ENCODE measurements around the gene SLX4.

The SLX4 gene

DNA sequence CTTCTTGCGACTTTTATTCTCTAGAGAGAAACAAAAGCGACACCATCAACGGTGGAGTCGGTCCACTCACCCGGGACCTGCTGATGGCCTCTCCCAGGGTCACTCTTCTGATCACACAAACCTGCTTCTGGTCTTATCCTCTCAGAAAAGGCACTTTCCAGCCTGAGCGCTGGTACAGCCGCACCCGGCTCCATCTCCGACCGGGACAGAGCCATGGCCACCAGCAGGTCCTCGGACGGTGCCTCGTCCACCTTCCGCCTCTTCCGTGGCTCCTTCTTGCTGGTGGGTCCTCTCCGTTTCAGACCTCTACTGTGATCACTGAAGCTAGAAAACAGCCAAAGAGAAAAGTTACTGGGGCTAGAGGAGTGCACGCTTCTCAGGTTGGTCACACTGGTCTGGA lies 13.7 kb downstream of the SLX4 start:
- DNase-seq, result no peak

DNA sequence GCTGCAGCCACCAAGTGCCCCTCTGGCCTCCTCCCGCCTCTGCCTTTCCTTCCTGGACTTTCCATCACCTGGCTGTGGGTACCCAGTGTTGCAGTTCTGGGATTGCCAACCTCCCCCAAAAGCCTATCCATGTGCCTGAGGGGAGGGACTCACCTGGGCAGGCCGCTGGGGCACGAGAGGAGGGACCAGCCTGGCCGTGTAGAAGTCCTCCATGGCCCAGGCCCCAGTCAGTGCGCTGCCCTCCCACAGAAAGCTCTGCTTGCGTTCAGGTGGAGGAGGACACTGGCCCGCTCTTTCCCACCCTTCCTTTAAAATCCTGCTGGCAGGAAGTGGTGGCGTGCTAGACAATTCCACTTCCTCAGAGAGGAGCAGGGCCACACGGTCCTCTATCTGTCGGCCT lies 14.2 kb downstream of the SLX4 start:
- DNase-seq, result no peak

DNA sequence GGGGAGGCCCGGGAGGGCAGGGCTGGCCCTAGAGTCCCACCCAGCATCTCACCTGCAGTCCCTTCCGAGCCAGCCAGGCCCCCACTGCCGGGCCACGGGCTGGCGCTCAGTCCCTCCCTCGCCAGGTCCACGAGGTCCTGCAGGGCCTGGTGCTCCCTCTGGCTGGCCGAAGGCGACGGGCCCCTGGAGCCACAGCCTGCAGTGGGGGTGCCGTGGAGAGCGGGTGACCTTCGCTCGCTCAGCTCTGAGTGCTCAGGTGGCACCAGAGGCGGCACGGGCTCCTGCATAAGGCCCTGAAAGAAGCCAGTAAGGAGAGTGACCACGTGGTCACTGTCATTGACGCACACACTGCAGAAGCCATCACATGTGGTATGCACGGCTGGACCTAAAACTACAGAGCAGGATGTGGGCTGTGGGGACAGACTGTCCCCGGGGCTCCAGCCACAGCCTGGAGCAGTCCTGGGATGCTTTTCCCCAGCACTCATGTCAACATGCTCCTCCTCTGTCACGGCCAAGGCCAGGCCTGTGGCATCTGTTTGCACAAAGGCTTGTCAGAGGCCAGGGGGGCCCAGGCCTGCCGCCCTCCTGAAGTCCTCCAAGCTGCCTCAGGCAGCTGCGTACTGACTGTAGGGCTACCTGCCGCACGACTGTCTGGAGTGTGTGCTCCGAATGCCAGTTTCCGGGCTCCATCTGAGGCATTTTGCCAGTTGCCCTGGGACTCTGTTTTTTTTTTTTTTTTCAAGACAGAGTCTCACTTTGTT lies 15.1 kb downstream of the SLX4 start:
- DNase-seq, result no peak

- no peak for DNase-seq
Observed at GRCh38 chr16:3595521-3596021, 15.8 kb downstream of the SLX4 start.

DNA sequence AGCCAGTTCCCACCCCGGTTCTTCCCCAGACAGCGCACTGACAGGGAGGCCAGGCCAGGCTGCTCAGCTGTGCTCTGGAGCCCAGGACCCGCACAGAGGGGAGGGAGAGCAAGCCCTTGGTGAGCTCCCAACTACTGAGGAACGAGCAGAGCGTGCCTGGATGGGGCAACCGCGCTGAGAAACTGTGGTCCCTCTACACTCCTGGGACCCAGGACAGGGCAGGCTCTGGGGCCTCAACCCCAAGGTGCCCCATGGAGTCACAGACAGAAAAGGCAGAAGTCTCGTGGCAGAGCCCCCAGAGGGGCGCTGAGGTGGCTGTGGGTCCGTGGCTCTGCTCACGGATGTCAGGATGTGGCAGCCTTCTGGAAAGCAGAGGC lies 16.3 kb downstream of the SLX4 start:
- no peak for DNase-seq

DNA sequence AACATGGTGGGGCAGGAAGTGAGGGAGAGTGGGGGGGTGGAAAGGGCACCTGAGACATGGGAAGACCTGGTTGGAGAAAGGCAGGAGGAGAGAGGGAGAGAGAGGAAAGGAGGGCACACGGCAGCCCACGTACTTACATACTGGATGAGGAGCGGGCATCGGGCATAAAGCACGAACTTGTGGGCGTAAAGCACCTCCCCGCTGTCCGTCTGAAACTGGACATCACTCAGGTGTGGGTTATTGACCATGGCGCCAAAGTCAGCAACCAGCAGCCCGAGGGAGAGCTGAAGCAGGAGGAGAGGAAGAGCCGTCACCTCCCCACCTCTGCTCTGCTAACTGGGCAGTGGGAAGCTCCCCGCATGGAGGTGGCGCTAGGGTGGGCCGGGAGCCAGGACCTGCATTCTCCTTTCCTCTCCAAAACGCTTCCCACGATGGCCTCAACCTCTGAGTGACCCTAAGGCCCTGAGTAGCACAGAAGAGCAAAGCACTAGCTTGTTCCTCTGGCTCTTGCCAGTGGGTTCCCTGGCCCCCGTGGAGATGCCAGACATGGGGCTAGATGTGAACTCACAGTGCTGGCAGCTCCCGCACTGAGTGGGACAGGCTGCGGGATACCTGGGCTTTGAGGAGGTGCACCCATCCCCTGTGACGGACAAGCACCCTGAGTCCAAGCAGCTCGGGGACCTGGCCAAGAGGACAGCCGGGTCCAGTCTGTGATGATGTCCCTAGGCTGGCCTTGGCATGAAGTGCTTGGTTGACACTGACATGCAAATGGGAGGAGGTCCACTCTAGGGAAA lies 16.9 kb downstream of the SLX4 start:
- no peak for DNase-seq

GRCh38 chr16:3592559-3592958 lies 18.8 kb downstream of the SLX4 start:
- no peak for DNase-seq

GRCh38 chr16:3591991-3592390 lies 19.4 kb downstream of the SLX4 start:
- no peak for DNase-seq

DNA sequence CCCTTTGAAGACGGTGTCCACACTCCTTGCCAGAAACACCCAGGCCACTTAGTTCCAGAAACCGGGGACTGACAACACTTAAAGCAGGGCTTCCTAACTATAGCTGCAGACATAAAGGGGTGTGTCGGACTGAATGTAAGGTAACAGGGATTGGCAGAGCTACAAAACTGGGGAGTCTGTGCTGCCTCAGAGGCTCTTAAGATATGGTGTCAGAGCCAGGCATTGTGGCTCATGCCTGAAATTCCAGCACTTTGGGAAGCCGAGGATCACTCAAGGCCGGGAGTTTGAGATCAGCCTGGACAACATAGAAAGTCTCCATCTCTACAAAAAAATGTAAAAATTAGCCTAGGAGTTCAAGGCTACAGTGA lies 20.0 kb downstream of the SLX4 start:
- no peak for DNase-seq

GRCh38 chr16:3590736-3591435 lies 20.5 kb downstream of the SLX4 start:
- DNase-seq, result no peak

GRCh38 chr16:3589991-3590701 lies 21.3 kb downstream of the SLX4 start:
- no peak for DNase-seq

- no peak for DNase-seq
Observed at GRCh38 chr16:3589441-3589921, 21.9 kb downstream of the SLX4 start.

- no peak for DNase-seq
Observed at GRCh38 chr16:3589001-3589400, 22.4 kb downstream of the SLX4 start.

- no peak for DNase-seq
Observed at GRCh38 chr16:3587547-3588110, 23.8 kb downstream of the SLX4 start.

DNA sequence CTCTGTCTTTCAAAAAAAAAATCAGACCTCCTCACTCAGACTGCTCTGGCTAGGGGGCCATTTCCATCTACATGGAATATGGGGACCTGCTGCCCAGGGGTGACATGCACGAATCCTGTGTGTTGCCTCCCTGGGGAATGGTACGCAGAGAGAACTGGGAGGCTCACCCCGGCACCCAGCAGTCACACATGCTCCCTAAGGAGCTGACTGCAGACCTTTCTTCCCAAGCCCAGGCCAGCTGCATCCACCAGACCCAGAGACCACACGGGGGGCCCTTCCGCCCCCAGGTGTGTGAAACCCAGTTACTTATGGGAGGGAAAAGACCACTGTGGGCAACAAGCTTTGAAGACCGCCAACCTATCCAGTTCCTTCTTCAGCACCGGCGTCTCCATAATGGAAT lies 27.0 kb downstream of the SLX4 start:
- no peak for DNase-seq

- DNase-seq, result no peak
Observed at GRCh38 chr16:3583303-3584038, 27.9 kb downstream of the SLX4 start.

GRCh38 chr16:3582276-3583165 lies 28.9 kb downstream of the SLX4 start:
- DNase-seq, result no peak

- no peak for DNase-seq
Observed at GRCh38 chr16:3581392-3581791, 30.0 kb downstream of the SLX4 start.

DNA sequence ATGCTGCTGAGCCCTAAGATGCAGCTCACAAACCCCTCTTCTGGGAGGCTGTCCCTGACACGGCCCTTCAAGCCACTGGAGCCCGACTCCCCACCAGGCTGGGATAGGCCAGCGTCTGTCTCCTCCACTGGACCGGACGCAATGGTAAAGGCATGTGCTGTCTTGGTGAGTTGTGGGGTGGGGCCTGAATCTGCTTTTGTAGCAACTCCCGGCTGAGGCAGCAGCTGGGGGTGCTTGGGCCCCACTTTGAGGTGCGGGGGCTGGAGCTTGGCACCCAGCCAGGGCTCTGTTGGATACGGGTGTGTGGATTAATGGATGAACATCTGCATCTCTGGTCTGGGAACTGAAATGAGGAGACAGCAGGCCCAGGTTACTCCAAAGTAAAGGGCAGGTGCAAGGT lies 30.7 kb downstream of the SLX4 start:
- no peak for DNase-seq

- no peak for DNase-seq
Observed at GRCh38 chr16:3580251-3580651, 31.2 kb downstream of the SLX4 start.

DNA sequence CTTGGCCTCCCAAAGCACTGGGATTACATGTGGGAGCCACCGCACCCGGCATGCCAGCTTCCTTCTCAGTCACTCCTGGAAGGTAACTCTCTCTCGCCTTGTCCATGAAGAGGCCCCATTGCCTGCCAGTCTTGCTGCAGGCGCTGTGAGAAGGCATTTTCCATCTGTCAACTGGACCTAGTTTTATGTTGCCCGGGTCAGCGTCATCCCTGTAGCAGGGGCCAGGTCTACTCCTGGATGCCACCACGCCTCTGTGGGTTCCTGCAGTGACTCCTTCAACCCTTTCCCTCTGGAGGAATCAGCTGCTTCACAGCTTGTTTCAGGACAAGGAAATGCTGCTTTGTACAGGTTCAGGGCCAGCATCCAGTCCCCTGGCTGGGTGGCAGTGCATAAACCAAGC lies 31.6 kb downstream of the SLX4 start:
- DNase-seq, result no peak

All from SHP77 treated with DMSO at 0.1 percent for 48 hours (cell line).